Mesenchymal stem cell (in vitro differentiated cells and primary cell): ENCODE results near the gene PTPRN2.
"Not testable (repeated sequence)": the region's sequence is repeated elsewhere in the genome, so short reads cannot be mapped to it uniquely, and the experiment has no call there.

Experiments used
- DNase-seq: peaks from one replicate; pipeline ENCODE4 v3.0.0-alpha.2; 2013
- H2AFZ ChIP-seq: one replicate; pipeline ENCODE4 v1.6.1; 2013; ENCODE audit warnings: low read depth, mild to moderate bottlenecking, control low read depth, inconsistent platforms, low read length, moderate library complexity
- H2AK5ac ChIP-seq: 2 replicates; pipeline ENCODE4 v1.6.1; 2013; ENCODE audit warnings: low read length, moderate library complexity, mild to moderate bottlenecking, inconsistent platforms; ENCODE audit not compliant: severe bottlenecking
- H2BK120ac ChIP-seq: one replicate; pipeline ENCODE4 v1.6.1; 2013; ENCODE audit warnings: low read depth, mild to moderate bottlenecking, inconsistent platforms, low read length, moderate library complexity
- H2BK12ac ChIP-seq, 2 experiments: one replicate each; pipeline ENCODE4 v1.6.1; 2013; ENCODE audit warnings: inconsistent platforms in 2 of 2, low read length in 2 of 2, mild to moderate bottlenecking in 2 of 2, moderate library complexity in 2 of 2, control low read depth in 1 of 2
- H2BK15ac ChIP-seq: one replicate; pipeline ENCODE4 v1.6.1; 2013; ENCODE audit warnings: mild to moderate bottlenecking, low read depth, inconsistent platforms; ENCODE audit not compliant: poor library complexity, severe bottlenecking
- H2BK5ac ChIP-seq: 2 replicates; pipeline ENCODE4 v1.6.1; 2013; ENCODE audit warnings: low read depth, mild to moderate bottlenecking, low read length, control low read depth, inconsistent platforms; ENCODE audit not compliant: poor library complexity, severe bottlenecking
- H3K14ac ChIP-seq, 2 experiments: one replicate each; pipeline ENCODE4 v1.6.1; 2013; ENCODE audit warnings: inconsistent platforms in 2 of 2, low read length in 2 of 2, control low read depth in 1 of 2, mild to moderate bottlenecking in 1 of 2, moderate library complexity in 1 of 2
- H3K18ac ChIP-seq, 2 experiments: one replicate each; pipeline ENCODE4 v1.6.1; 2013; ENCODE audit warnings: inconsistent platforms in 2 of 2, low read length in 2 of 2, control low read depth in 1 of 2, low read depth in 1 of 2, mild to moderate bottlenecking in 1 of 2
- H3K23ac ChIP-seq, 2 experiments: one replicate each; pipeline ENCODE4 v1.6.1; 2013; ENCODE audit warnings: inconsistent platforms in 2 of 2, low read length in 2 of 2, mild to moderate bottlenecking in 2 of 2, moderate library complexity in 2 of 2, control low read depth in 1 of 2
- H3K27ac ChIP-seq: 2 replicates; pipeline ENCODE4 v1.5.1; 2013; ENCODE audit warnings: mild to moderate bottlenecking, moderate library complexity, low read length, control low read depth, inconsistent platforms; ENCODE audit not compliant: poor library complexity, severe bottlenecking
- H3K27me3 ChIP-seq, 2 experiments: 2 replicates each; pipeline versions ENCODE4 v1.6.1 to v1.7.0; 2013; ENCODE audit warnings: low read length in 2 of 2, mild to moderate bottlenecking in 2 of 2, moderate library complexity in 2 of 2, control low read depth in 1 of 2, inconsistent platforms in 1 of 2; ENCODE audit not compliant: control insufficient read depth in 1 of 2, insufficient read depth in 1 of 2
- H3K36me3 ChIP-seq, 2 experiments: 2 replicates each; pipeline versions ENCODE4 v1.6.1 to v1.7.0; 2013; ENCODE audit warnings: low read length in 2 of 2, control low read depth in 1 of 2, inconsistent platforms in 1 of 2, low read depth in 1 of 2, mild to moderate bottlenecking in 1 of 2; ENCODE audit not compliant: insufficient read depth in 2 of 2, control insufficient read depth in 1 of 2
- H3K4ac ChIP-seq, 2 experiments: one replicate each; pipeline ENCODE4 v1.6.1; 2013; ENCODE audit warnings: inconsistent platforms in 2 of 2, low read length in 2 of 2, mild to moderate bottlenecking in 2 of 2, moderate library complexity in 2 of 2, control low read depth in 1 of 2, low read depth in 1 of 2
- H3K4me1 ChIP-seq: 2 replicates; pipeline ENCODE4 v1.6.1; 2013; ENCODE audit warnings: low read depth, low read length, control low read depth; ENCODE audit not compliant: control insufficient read depth, insufficient read depth
- H3K4me2 ChIP-seq: 2 replicates; pipeline ENCODE4 v1.6.1; 2013; ENCODE audit warnings: low read length, mild to moderate bottlenecking, inconsistent platforms; ENCODE audit not compliant: poor library complexity, severe bottlenecking
- H3K4me3 ChIP-seq, 2 experiments: 2 replicates each; pipeline versions ENCODE4 v1.5.1 to v1.7.0; 2013; ENCODE audit warnings: low read length in 2 of 2, mild to moderate bottlenecking in 2 of 2, control low read depth in 1 of 2, low read depth in 1 of 2; ENCODE audit not compliant: insufficient read depth in 1 of 2
- H3K79me1 ChIP-seq: replicated peaks from 2 replicates; pipeline ENCODE4 v1.6.1; 2013; ENCODE audit warnings: mild to moderate bottlenecking, control low read depth, low read length, inconsistent platforms; ENCODE audit not compliant: poor library complexity, severe bottlenecking
- H3K9ac ChIP-seq: 2 replicates; pipeline ENCODE4 v1.7.0; 2013; ENCODE audit warnings: mild to moderate bottlenecking, low read length, moderate library complexity
- H3K9me3 ChIP-seq: 2 replicates; pipeline ENCODE4 v1.7.0; 2013; ENCODE audit warnings: mild to moderate bottlenecking, low read length; ENCODE audit not compliant: control insufficient read depth
- H4K8ac ChIP-seq: one replicate; pipeline ENCODE4 v1.6.1; 2013; ENCODE audit warnings: inconsistent platforms, mild to moderate bottlenecking, low read length, moderate library complexity
- H4K91ac ChIP-seq: one replicate; pipeline ENCODE4 v1.6.1; 2013; ENCODE audit warnings: mild to moderate bottlenecking, low read length, inconsistent platforms
- WGBS: methylation state at CpG from one replicate; pipeline ENCODE4 v1.1.7; 2013; ENCODE audit warnings: mixed read lengths; 5-methylcytosine and 5-hydroxymethylcytosine counted together

PTPRN2 gene

DNA sequence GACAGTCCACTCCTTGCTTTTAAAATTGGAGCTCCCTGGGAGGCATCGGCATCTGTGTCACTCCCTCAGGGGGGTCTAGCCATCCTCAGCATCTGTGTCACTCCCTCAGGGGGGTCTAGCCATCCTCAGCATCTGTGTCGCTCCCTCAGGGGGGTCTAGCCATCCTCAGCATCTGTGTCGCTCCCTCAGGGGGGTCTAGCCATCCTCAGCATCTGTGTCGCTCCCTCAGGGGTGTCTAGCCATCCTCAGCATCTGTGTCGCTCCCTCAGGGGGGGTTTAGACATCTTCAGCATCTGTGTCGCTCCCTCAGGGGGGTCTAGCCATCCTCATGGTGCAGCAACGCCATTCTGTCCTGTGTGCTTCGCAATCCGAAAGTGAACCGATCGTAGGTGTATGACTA, 651.9 kb downstream of the PTPRN2 start:
- not testable (repeated sequence) for H3K27ac ChIP-seq, H2BK5ac ChIP-seq, H4K91ac ChIP-seq, H3K9ac ChIP-seq, DNase-seq, H2BK12ac ChIP-seq, H3K4me1 ChIP-seq, H3K4me2 ChIP-seq, H3K27me3 ChIP-seq, H2BK15ac ChIP-seq, H3K4me3 ChIP-seq, H2BK120ac ChIP-seq, H3K18ac ChIP-seq, H3K4ac ChIP-seq, H3K79me1 ChIP-seq, H3K23ac ChIP-seq, H3K14ac ChIP-seq, H3K36me3 ChIP-seq, H2AFZ ChIP-seq, H2AK5ac ChIP-seq, H4K8ac ChIP-seq
- peaks cover 37% of the 10 kb centered on the region for H3K9me3 ChIP-seq
- 79% methylated on average over 11 of the region's 11 CpGs for WGBS

DNA sequence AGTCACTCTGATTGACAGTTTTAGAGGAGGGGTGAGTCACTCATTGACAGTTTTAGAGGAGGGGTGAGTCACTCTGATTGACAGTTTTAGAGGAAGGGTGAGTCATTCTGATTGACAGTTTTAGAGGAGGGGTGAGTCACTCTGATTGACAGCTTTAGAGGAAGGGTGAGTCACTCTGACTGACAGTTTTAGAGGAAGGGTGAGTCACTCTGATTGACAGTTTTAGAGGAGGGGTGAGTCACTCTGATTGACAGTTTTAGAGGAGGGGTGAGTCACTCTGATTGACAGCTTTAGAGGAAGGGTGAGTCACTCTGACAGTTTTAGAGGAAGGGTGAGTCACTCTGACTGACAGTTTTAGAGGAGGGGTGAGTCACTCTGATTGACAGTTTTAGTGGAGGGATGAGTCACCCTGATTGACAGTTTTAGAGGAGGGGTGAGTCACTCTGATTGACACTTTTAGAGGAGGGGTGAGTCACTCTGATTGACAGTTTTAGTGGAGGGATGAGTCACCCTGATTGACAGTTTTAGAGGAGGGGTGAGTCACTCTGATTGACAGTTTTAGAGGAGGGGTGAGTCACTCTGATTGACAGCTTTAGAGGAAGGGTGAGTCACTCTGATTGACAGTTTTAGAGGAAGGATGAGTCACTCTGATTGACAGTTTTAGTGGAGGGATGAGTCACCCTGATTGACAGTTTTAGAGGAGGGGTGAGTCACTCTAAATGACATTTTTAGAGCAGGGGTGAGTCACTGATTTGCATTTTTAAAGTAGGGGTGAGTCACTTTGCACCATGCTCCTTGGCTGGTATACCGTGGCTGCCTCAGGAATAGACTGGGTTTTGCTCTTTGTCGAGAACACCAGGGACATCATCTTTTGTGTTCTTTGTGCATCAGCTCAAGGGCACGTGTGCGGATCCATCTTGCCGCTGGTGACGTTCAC, 654.1 kb downstream of the PTPRN2 start:
- H3K14ac ChIP-seq, H2BK12ac ChIP-seq, H3K9ac ChIP-seq, H2BK15ac ChIP-seq, H3K4ac ChIP-seq, H2AFZ ChIP-seq, H3K4me1 ChIP-seq, H2BK5ac ChIP-seq, H2AK5ac ChIP-seq, H3K36me3 ChIP-seq, H4K8ac ChIP-seq, DNase-seq, H3K27me3 ChIP-seq, H3K4me3 ChIP-seq, H3K79me1 ChIP-seq, H3K18ac ChIP-seq, H3K23ac ChIP-seq, H4K91ac ChIP-seq, H3K27ac ChIP-seq, H2BK120ac ChIP-seq, H3K4me2 ChIP-seq: not testable (repeated sequence)
- WGBS: 71% methylated on average over 6 of the region's 6 CpGs
- H3K9me3 ChIP-seq: peaks cover 37% of the 10 kb centered on the region

DNA sequence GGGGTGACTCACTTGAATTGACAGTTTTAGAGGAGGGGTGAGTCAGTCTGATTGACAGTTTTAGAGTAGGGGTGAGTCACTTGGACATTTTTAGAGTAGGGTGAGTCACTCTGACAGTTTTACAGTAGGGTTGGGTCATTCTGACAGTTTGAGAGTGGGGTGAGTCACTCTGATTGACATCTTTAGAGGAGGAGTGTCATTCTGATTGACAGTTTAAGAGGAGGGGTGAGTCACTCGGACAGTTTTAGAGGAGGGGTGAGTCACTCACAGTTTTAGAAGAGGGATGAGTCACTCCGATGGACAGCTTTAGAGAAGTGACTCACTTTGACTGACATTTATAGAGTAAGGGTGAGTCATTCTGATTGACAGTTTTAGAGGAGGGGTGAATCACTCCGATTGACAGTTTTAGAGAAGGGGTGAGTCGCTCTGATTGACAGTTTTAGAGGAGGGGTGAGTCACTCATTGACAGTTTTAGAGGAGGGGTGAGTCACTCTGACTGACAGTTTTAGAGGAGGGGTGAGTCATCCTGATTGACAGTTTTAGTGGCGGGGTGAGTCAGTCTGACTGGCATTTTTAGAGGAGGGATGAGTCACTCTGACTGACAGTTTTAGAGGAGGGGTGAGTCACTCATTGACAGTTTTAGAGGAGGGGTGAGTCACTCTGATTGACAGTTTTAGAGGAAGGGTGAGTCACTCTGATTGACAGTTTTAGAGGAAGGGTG, 655.0 kb downstream of the PTPRN2 start:
- Histone ChIP-seq H3K4me3 (peak overlapping the region in 1 of 2 experiments; percentile 33), H2BK120ac (no peak overlapping the region), H2BK15ac (no peak overlapping the region), H3K36me3 (no peaks in the 10 kb centered on the region), H3K4me1 (no peaks in the 10 kb centered on the region), H2AFZ (no peak overlapping the region), H3K4me2 (no peak overlapping the region), H4K91ac (no peak overlapping the region), H4K8ac (no peak overlapping the region), H3K23ac (no peak overlapping the region), H2AK5ac (no peak overlapping the region), H3K9ac (no peak overlapping the region), H3K27ac (no peak overlapping the region), H3K14ac (no peak overlapping the region), H3K4ac (no peak overlapping the region), H2BK5ac (no peak overlapping the region), H3K27me3 (no peaks in the 10 kb centered on the region), H3K18ac (no peak overlapping the region), H2BK12ac (no peak overlapping the region), H3K79me1 (no peaks in the 10 kb centered on the region), H3K9me3 (peaks cover 37% of the 10 kb centered on the region)
- DNase-seq: peak; percentile 3
- 80% methylated on average over 5 of the region's 5 CpGs for WGBS

DNA sequence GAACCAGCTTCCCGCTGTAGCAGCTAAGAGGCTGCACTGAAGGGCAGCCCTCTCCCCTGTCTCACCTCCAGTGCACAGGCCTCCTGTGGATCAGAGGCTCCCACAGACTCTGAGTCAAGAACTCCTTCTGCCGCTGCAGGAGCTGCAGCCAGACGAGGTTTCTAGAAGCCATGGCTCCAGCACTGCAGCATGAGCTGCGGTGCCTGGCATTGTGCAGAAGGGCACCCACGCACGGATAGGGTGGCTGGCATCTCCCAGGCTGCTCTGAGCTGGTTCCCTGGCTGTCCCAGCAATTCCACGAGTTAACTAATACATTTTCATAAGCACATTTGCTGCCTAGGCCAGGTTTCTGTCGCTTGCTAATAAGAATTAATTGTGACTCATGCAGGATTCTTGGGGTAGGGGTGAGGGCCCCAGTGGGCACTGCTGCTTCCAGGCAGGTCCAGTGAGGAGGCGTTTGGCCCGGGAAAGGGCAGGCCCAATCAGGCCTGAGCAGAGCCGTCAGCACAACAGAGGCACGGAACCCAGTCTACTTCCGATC, 656.6 kb downstream of the PTPRN2 start:
- H2BK120ac ChIP-seq: no peak overlapping the region
- no peak for DNase-seq
- H3K4ac ChIP-seq: no peak overlapping the region
- no peak overlapping the region for H4K91ac ChIP-seq
- no peak overlapping the region for H3K4me3 ChIP-seq
- no peak overlapping the region for H3K27ac ChIP-seq
- WGBS: 77% methylated on average over 13 of the region's 13 CpGs
- peaks cover 34% of the 10 kb centered on the region for H3K9me3 ChIP-seq
- H3K4me2 ChIP-seq: no peak overlapping the region
- no peak overlapping the region for H2AFZ ChIP-seq
- no peaks in the 10 kb centered on the region for H3K4me1 ChIP-seq
- H2AK5ac ChIP-seq: no peak overlapping the region
- no peak overlapping the region for H3K18ac ChIP-seq
- no peak overlapping the region for H4K8ac ChIP-seq
- no peak overlapping the region for H3K14ac ChIP-seq
- no peak overlapping the region for H3K9ac ChIP-seq
- H2BK12ac ChIP-seq: no peak overlapping the region
- no peak overlapping the region for H2BK15ac ChIP-seq
- H3K36me3 ChIP-seq: no peaks in the 10 kb centered on the region
- H3K79me1 ChIP-seq: no peaks in the 10 kb centered on the region
- no peak overlapping the region for H3K23ac ChIP-seq
- H2BK5ac ChIP-seq: no peak overlapping the region
- no peaks in the 10 kb centered on the region for H3K27me3 ChIP-seq
